D721Med (cell line): Measurements from ENCODE around the gene CNPY2.
A peak's percentile ranks its signal among the peaks of the same experiment; 100 is the strongest.

Experiments
- DNase-seq: peaks from one replicate; pipeline ENCODE4 v3.0.0; 2011; ENCODE audit warnings: low spot score; ENCODE audit not compliant: insufficient read length
- FAIRE-seq: peaks from 2 replicates; lab custom pipeline; 2011; peaks lifted over from hg19 to GRCh38; lab: Jason Lieb, UNC
- TF ChIP-seq, protein P1 (sequence below): IDR thresholded peaks from 2 replicates; pipeline ENCODE4 v1.5.1; 2012; ENCODE audit warnings: mild to moderate bottlenecking, control low read depth; ENCODE audit not compliant: insufficient read depth; ENCODE audit errors: missing control alignments

The CNPY2 gene

DNA sequence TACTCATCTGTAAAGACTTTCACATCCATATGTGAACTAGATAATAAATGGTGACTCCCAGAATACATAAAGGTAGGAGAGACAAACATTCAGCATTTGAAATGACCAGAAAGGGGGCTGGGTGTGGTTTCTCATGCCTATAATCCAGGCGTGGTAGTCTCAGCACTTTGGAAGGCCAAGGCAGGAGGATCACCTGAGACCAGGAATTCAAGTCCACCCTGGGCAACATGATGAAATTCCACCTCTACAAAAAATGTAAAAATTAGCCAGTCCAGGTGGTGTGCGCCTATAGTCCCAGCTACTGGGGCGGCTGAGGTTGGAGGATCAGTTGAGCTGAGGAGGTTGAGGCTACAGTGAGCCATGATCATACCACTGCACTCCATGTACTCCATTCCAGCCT is 11.5 kb downstream of the CNPY2 start:
- DNase-seq = no peak
- TF ChIP-seq, protein P1, sequence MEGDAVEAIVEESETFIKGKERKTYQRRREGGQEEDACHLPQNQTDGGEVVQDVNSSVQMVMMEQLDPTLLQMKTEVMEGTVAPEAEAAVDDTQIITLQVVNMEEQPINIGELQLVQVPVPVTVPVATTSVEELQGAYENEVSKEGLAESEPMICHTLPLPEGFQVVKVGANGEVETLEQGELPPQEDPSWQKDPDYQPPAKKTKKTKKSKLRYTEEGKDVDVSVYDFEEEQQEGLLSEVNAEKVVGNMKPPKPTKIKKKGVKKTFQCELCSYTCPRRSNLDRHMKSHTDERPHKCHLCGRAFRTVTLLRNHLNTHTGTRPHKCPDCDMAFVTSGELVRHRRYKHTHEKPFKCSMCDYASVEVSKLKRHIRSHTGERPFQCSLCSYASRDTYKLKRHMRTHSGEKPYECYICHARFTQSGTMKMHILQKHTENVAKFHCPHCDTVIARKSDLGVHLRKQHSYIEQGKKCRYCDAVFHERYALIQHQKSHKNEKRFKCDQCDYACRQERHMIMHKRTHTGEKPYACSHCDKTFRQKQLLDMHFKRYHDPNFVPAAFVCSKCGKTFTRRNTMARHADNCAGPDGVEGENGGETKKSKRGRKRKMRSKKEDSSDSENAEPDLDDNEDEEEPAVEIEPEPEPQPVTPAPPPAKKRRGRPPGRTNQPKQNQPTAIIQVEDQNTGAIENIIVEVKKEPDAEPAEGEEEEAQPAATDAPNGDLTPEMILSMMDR = no peak
- no peak for FAIRE-seq

DNA sequence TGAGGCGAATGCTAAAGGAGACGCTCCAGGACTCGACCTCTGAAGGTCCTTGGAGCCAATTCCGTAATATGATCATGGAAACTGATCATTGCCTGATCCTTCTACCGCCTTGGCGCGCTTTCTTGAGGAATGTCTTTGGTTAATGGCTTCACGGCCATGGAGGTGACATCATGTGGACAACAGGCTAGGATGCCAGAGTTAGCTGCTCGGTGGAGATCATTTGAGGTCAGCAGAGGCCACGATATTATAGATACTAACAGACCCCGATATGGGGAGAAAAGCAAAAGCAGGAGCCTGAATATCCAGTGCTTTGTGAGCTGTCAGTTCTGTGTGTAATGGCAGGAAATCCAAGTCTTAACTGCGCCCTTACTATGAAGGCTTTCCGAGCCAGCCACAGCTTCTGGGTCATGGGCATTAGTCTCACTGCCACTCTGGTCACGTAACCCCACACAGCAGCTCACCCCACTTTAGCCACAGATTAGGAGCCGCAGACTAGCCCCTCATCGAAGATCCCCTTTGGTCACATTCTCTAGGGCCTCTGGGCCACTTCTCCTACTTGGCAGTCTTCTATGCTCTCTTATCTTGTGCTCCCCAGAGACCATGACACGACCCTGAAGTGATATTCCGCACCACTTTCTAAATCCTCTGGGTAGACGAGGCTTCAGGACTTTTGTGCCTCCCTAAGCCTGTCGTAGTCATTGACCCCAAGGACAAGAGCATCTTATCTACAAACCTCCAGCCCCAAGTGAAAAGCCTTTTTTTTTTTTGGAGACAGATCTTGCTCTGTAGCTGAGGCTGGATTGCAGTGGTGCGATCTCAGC is 14.9 kb downstream of the CNPY2 start:
- DNase-seq = no peak
- TF ChIP-seq, protein P1 = no peak
- FAIRE-seq = no peak

DNA sequence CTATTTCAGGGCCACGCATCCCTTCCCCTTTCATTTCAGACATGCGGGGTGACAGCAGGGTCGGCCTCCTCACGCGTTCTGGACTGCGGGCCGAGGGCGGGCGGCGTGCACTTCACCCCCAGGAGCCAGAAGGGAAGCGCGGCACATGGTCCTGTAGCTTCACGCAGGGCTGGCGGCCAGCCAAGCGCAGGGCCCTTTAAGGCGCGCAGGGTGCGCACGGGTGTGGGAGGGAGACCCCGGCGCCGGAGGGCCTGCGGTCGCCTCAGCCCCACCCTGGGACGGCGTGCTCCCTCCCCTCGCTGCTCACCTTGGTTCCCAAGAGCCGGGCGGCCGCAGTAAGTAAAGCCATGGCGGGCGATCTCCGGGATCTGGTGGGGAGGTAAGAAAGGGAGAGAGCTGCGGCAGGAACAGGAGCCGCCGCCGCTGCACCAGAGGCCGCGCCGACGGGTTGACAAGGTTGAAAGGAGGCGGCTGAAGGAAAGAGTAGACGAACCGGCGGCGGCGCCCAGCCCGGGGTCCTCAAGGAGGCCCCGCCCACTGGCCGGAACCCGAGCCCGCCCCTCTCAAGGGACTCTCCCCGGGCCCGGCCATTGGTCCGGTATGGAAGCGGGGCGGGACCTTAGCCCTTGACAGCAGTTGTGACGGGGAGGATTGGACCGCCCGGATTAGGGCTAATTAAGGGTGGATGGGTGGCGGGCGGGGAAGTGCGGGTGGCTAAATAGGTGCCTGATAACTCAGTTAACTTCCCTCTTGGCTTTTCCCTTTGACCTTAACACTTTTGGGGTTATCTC is 15.7 kb downstream of the CNPY2 start, which contains the start of gene CS:
CS (minus strand) TSS at position 478 of the 791 bp plus-strand sequence; CDS start at position 349, 129 bp downstream.
- FAIRE-seq (no peak), DNase-seq (peak; percentile 64)
- TF ChIP-seq, protein P1 = no peak

DNA sequence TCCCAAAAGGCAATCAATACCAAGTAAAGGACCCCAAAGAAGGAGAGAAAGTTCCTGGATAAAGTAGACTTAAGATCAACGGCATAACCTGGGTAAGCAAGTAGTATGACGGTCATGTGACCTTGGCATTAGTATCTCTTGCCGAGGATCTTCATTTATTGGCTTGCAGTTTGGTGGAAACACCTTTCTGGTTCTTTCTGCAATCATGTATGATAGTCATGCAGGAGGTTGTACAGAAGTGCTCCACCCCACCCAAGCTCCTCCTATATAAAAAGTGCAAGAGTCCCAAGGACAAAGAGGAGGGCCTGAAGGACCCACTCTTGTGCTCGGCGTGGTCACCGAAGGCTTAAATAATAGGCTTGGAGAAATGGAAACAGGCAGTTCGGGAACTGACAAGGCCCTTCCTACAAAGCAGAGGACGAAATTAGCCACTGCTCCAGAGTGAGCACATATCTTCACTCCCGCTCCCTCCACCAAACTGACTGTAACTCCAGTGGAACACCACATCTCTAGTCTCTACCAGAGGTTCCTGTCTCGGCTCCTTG is 16.4 kb downstream of the CNPY2 start:
- DNase-seq (no peak), FAIRE-seq (no peak)
- TF ChIP-seq, protein P1 = no peak

DNA sequence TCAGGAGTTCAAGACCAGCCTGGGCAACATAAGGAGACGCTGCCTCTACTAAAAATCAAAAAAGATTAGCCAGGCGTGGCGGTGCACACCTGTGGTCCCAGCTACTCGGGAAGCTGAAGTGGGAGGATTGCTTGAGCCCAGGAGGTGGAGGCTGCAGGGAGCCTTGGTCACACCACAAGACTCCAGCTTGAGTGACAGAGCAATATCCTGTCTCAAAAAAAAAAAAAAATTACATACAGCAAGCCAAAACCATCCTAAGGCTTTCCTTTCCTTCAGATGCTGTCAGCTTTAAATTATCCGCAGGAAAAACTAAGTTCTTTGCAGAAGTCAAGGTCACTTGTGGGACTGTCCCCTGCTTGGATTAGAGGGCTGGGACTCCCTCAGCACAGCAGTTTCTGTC is 17.0 kb downstream of the CNPY2 start:
- TF ChIP-seq, protein P1 = no peak
- FAIRE-seq (no peak), DNase-seq (no peak)

DNA sequence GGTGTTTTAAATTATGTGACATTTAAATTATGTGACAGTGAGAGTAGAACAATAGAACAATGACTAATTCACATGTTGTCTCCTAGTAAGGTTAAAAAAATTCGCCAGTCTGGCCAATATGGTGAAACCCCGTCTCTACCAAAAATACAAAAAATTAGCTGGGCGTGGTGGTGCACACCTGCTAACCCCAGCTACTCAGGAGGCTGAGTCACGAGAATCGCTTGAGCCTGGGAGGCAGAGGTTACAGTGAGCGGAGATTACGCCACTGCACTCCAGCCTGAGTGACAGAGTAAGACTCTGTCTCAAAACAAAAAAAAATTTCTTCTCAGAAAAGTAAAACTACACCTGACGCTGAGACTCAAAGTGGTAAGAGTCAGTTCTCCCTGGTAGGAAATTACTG is 18.4 kb downstream of the CNPY2 start:
- TF ChIP-seq, protein P1 = no peak
- DNase-seq (no peak), FAIRE-seq (no peak)

DNA sequence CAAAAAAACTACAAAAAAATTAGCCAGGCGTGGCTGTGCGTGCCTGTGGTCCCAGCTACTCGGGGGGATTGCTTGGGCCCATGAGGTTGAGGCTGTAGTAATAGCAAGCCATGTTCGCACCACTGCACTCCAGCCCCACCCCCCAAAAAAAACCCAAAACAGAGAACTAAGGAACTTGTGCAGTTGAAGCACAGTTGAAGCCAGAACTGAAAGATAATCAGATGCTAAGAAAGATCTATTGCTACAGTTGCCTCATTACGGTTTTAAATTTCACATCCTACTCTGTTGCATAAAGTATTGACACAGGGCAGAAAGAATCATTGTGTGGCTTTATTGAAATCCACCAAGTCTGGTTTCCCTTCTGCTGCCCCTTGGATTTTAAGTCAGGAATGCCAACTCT is 19.5 kb downstream of the CNPY2 start:
- FAIRE-seq (no peak), DNase-seq (no peak)
- TF ChIP-seq, protein P1 = no peak
